ENCODE results near the gene SH3PXD2A. TPM values are rescaled to one million over a fixed set of nuclear protein-coding genes. Genes with fewer than 3 reads are reported as not detected.

The SH3PXD2A gene
- total and polyA plus RNA-seq, 9 of the 15 experiments (the other 6 are each of a cell fraction or from before 2014, with no cell fraction given) = 0.41 to 9.3 (median 2.5) TPM

GRCh38 chr10:103764296-103765088 is 90.9 kb downstream of the SH3PXD2A start:
- H2AFZ ChIP-seq (ENCODE audit: low read depth, low read length) = peak overlapping the region; percentile 72
- no peaks in the 10 kb centered on the region for H3K9me3 ChIP-seq (replicated peaks; ENCODE audit: control insufficient read depth, insufficient read depth, low read depth, low read length)
- DNase-seq (ENCODE audit: extremely low read depth in 1 of 4, low spot score in 3 of 4) (no peak), FAIRE-seq (no peak), ATAC-seq (no peak; the same call in 2 of the 3 replicates)
- ChIA-PET POLR2A (interaction anchor here (1.9 kb wide), 1 partner anchor 8 kb away, joined by 5 read pairs; no protein-coding TSS in a partner anchor), CTCF (ENCODE audit: low intra/inter-chr PET ratio) (no interaction called here)
- H3K27me3 ChIP-seq (ENCODE audit: control insufficient read depth in 2 of 2, insufficient read depth in 2 of 2, low read length in 2 of 2) = peaks cover 0 to 15% of the 10 kb centered on the region in 2 experiments; a peak in 2 of 5 replicates
- H3K4me2 ChIP-seq (ENCODE audit: insufficient read depth, low read length) = no peak overlapping the region
- 34% methylated on average over 6 of the region's 7 CpGs for WGBS (ENCODE audit: insufficient coverage, low coverage, missing lambda C conversion rate)
- peaks cover 3 to 10% of the 10 kb centered on the region in 2 experiments; a peak in 3 of 5 replicates for H3K4me1 ChIP-seq (replicated peaks in 1 of 2; ENCODE audit: control insufficient read depth in 2 of 2, insufficient read depth in 2 of 2, low read length in 2 of 2)
- no peaks in the 10 kb centered on the region for H3K79me2 ChIP-seq (ENCODE audit: control insufficient read depth, insufficient read depth, low read length)
- no peaks in the 10 kb centered on the region for H3K36me3 ChIP-seq (ENCODE audit: control insufficient read depth, insufficient read depth, low read length)
- H3K4me3 ChIP-seq = no peak overlapping the region
- no peak for TF ChIP-seq PRPF4 (IDR thresholded peaks at IDR 0.05; ENCODE audit: insufficient read depth, low read depth, low read length, poor library complexity, severe bottlenecking)
- 0 out of 4 replicates have a peak, but pooled peaks of 1 of the 2 experiments have one; percentile 13 for TF ChIP-seq KDM1A (IDR thresholded peaks at IDR 0.05)
- no peak for TF ChIP-seq SMARCC2 (IDR thresholded peaks at IDR 0.05; ENCODE audit: low read depth)
- TF ChIP-seq HNRNPK (IDR thresholded peaks at IDR 0.05; ENCODE audit: low read depth, low read length, poor library complexity, severe bottlenecking) = no peak
- no peak for TF ChIP-seq KHSRP (IDR thresholded peaks at IDR 0.05)
- no peak for TF ChIP-seq POLR2B (IDR thresholded peaks at IDR 0.05; ENCODE audit: low read depth, partially characterized antibody)
- no peak for TF ChIP-seq CREM (IDR thresholded peaks at IDR 0.05; ENCODE audit: low read depth)
- no peak for TF ChIP-seq HSF4 (CRISPR knock-in tag; IDR thresholded peaks at IDR 0.05; ENCODE audit: borderline replicate concordance)
- TF ChIP-seq ZKSCAN8 (CRISPR knock-in tag; IDR thresholded peaks at IDR 0.05) = no peak
- TF ChIP-seq NKRF (IDR thresholded peaks at IDR 0.05; ENCODE audit: borderline replicate concordance) = no peak
- TF ChIP-seq RBM25 (IDR thresholded peaks at IDR 0.05; ENCODE audit: low read depth, low read length, severe bottlenecking) = peak; percentile 53
- TF ChIP-seq SAFB (IDR thresholded peaks at IDR 0.05; ENCODE audit: borderline replicate concordance, low read depth, low read length) = no peak
- peak; percentile 30; the same call in 1 of the 2 replicates for TF ChIP-seq BCOR (IDR thresholded peaks at IDR 0.05)
- TF ChIP-seq DIDO1 (tag; IDR thresholded peaks at IDR 0.05; ENCODE audit: low read depth) = no peak
- no peak for TF ChIP-seq TCF15 (CRISPR knock-in tag; IDR thresholded peaks at IDR 0.05)
- no peaks in the 10 kb centered on the region for H4K20me1 ChIP-seq (replicated peaks; ENCODE audit: control insufficient read depth, insufficient read depth, low read length)
- intact Hi-C loops (cut with micrococcal nuclease) (no loop called here), in situ Hi-C loops (cut with MboI) (no loop called here)
- no peaks in the 10 kb centered on the region for H3K9me1 ChIP-seq (ENCODE audit: control insufficient read depth, insufficient read depth, low read length)
- H3K27ac ChIP-seq (ENCODE audit: extremely low read depth, low read depth, low read length) = no peak overlapping the region
- BruUV-seq (replicated peaks) = no TSS peak
- H3K9ac ChIP-seq (ENCODE audit: insufficient read depth in 1 of 2, low read depth in 2 of 2, low read length in 2 of 2) = no peak overlapping the region

Measured in K562 (cell line).